Colonic mucosa (tissue), 4 donors: ENCODE measurements around the gene RBPMS2. TPM values are rescaled to one million over a fixed set of nuclear protein-coding genes. Genes with fewer than 3 reads are reported as not detected.
A peak's percentile ranks its signal among the peaks of the same experiment; 100 is the strongest.

Experiments used
- DNase-seq: peaks from one replicate; pipeline ENCODE4 v3.0.0-alpha.2; 2020
- H3K27ac ChIP-seq: fragments of 200-600 bp; one replicate; pipeline ENCODE4 v1.8.0; 2021
- H3K27me3 ChIP-seq: fragments of 200-600 bp; one replicate; pipeline ENCODE4 v1.8.0; 2021
- H3K36me3 ChIP-seq: fragments of 200-600 bp; one replicate; pipeline ENCODE4 v1.8.0; 2021
- H3K4me1 ChIP-seq: fragments of 200-600 bp; one replicate; pipeline ENCODE4 v1.8.0; 2021; ENCODE audit warnings: mild to moderate bottlenecking
- H3K4me3 ChIP-seq: fragments of 200-600 bp; one replicate; pipeline ENCODE4 v1.8.0; 2021
- H3K9ac ChIP-seq, 2 donors: one replicate each; pipeline ENCODE4 v1.7.0; 2013; ENCODE audit warnings: control low read depth in 2 of 2, low read depth in 2 of 2, low read length in 2 of 2
- H3K9me3 ChIP-seq: fragments of 200-600 bp; one replicate; pipeline ENCODE4 v1.8.0; 2021
- CTCF ChIP-seq: fragments of 200-600 bp; IDR thresholded peaks from one replicate; pipeline ENCODE4 v1.8.0; 2022; ENCODE audit warnings: antibody characterized with exemption, mild to moderate bottlenecking
- intact Hi-C: fragments of 100-400 bp; cut with DNase I; formaldehyde crosslinking; loops from one replicate; pipeline ENCODE4 v1.14.1; 2022
- total RNA-seq, 2 donors: library from RNA; stranded (reverse); fragmentation: NEBNext Ultra II Directional in 1 of 2; extraction: Animal tissue kit (Norgen Biotek cat#: 25700) in 1 of 2; gene quantifications; one replicate each; pipeline ENCODE4 v1.2.1, GENCODE V29; 2021
- donor health status: healthy.
- donor health status: DM: no; HTN: no; CAD: no.
- donor health status: DM: no; HTN: no; CAD: no.

RBPMS2 gene
- total RNA-seq, 2 donors from 2014 or later, result 1.3 to 14.5 TPM

GRCh38 chr15:64701051-64701450 lies 74.3 kb downstream of the RBPMS2 start:
- intact Hi-C loops, result no loop called here
- DNase-seq, result no peak
- no peak overlapping the region for H3K4me3 ChIP-seq
- no peaks in the 10 kb centered on the region for H3K9me3 ChIP-seq
- no peaks in the 10 kb centered on the region for H3K4me1 ChIP-seq
- no peak overlapping the region for H3K9ac ChIP-seq
- no peak for TF ChIP-seq CTCF
- no peak overlapping the region for H3K27ac ChIP-seq
- H3K27me3 ChIP-seq, result no peaks in the 10 kb centered on the region
- no peaks in the 10 kb centered on the region for H3K36me3 ChIP-seq

- Histone ChIP-seq H3K4me1 (no peaks in the 10 kb centered on the region), H3K27ac (peak overlapping the region; percentile 42), H3K36me3 (no peaks in the 10 kb centered on the region), H3K27me3 (no peaks in the 10 kb centered on the region), H3K4me3 (no peak overlapping the region), H3K9ac (peak overlapping the region in 1 of 2 donors; percentile 51), H3K9me3 (no peaks in the 10 kb centered on the region)
- no peak for TF ChIP-seq CTCF
- intact Hi-C loops, result no loop called here
- no peak for DNase-seq
Observed at GRCh38 chr15:64699751-64700388, 75.5 kb downstream of the RBPMS2 start.

GRCh38 chr15:64698823-64699222 lies 76.6 kb downstream of the RBPMS2 start:
- no peak for TF ChIP-seq CTCF
- Histone ChIP-seq H3K9ac (peak overlapping the region; percentile 3 to 34), H3K36me3 (no peaks in the 10 kb centered on the region), H3K27ac (peak overlapping the region; percentile 12), H3K4me1 (no peaks in the 10 kb centered on the region), H3K27me3 (no peaks in the 10 kb centered on the region), H3K9me3 (no peaks in the 10 kb centered on the region), H3K4me3 (no peak overlapping the region)
- no peak for DNase-seq
- intact Hi-C loops, result no loop called here

- TF ChIP-seq CTCF, result no peak
- Histone ChIP-seq H3K27me3 (no peaks in the 10 kb centered on the region), H3K27ac (no peak overlapping the region), H3K36me3 (no peaks in the 10 kb centered on the region), H3K9ac (no peak overlapping the region), H3K4me3 (no peak overlapping the region), H3K9me3 (no peaks in the 10 kb centered on the region), H3K4me1 (no peaks in the 10 kb centered on the region)
- no peak for DNase-seq
- intact Hi-C loops, result no loop called here
Observed at GRCh38 chr15:64697911-64698369, 77.4 kb downstream of the RBPMS2 start.

GRCh38 chr15:64696481-64696880 lies 78.9 kb downstream of the RBPMS2 start:
- Histone ChIP-seq H3K27ac (no peak overlapping the region), H3K4me1 (no peaks in the 10 kb centered on the region)

More at GRCh38 chr15:64696481-64696880, 78.9 kb downstream of the RBPMS2 start:
- Histone ChIP-seq H3K9ac (no peak overlapping the region), H3K4me3 (no peak overlapping the region), H3K36me3 (no peaks in the 10 kb centered on the region), H3K9me3 (no peaks in the 10 kb centered on the region), H3K27me3 (no peaks in the 10 kb centered on the region)
- intact Hi-C loops, result no loop called here
- TF ChIP-seq CTCF, result no peak
- no peak for DNase-seq
